GM19351 (cell line): Measurements from ENCODE around the gene KCNH3.
"Not testable (repeated sequence)": the region's sequence is repeated elsewhere in the genome, so short reads cannot be mapped to it uniquely, and the experiment has no call there.

Experiments used
- ATAC-seq: cut with Tn5 transposase; IDR thresholded peaks from one replicate; pipeline ENCODE4 v1.9.1; 2021; ENCODE audit warnings: mild to moderate bottlenecking, moderate library complexity; ENCODE audit not compliant: unreplicated experiment

The KCNH3 gene, protein sequence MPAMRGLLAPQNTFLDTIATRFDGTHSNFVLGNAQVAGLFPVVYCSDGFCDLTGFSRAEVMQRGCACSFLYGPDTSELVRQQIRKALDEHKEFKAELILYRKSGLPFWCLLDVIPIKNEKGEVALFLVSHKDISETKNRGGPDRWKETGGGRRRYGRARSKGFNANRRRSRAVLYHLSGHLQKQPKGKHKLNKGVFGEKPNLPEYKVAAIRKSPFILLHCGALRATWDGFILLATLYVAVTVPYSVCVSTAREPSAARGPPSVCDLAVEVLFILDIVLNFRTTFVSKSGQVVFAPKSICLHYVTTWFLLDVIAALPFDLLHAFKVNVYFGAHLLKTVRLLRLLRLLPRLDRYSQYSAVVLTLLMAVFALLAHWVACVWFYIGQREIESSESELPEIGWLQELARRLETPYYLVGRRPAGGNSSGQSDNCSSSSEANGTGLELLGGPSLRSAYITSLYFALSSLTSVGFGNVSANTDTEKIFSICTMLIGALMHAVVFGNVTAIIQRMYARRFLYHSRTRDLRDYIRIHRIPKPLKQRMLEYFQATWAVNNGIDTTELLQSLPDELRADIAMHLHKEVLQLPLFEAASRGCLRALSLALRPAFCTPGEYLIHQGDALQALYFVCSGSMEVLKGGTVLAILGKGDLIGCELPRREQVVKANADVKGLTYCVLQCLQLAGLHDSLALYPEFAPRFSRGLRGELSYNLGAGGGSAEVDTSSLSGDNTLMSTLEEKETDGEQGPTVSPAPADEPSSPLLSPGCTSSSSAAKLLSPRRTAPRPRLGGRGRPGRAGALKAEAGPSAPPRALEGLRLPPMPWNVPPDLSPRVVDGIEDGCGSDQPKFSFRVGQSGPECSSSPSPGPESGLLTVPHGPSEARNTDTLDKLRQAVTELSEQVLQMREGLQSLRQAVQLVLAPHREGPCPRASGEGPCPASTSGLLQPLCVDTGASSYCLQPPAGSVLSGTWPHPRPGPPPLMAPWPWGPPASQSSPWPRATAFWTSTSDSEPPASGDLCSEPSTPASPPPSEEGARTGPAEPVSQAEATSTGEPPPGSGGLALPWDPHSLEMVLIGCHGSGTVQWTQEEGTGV

DNA sequence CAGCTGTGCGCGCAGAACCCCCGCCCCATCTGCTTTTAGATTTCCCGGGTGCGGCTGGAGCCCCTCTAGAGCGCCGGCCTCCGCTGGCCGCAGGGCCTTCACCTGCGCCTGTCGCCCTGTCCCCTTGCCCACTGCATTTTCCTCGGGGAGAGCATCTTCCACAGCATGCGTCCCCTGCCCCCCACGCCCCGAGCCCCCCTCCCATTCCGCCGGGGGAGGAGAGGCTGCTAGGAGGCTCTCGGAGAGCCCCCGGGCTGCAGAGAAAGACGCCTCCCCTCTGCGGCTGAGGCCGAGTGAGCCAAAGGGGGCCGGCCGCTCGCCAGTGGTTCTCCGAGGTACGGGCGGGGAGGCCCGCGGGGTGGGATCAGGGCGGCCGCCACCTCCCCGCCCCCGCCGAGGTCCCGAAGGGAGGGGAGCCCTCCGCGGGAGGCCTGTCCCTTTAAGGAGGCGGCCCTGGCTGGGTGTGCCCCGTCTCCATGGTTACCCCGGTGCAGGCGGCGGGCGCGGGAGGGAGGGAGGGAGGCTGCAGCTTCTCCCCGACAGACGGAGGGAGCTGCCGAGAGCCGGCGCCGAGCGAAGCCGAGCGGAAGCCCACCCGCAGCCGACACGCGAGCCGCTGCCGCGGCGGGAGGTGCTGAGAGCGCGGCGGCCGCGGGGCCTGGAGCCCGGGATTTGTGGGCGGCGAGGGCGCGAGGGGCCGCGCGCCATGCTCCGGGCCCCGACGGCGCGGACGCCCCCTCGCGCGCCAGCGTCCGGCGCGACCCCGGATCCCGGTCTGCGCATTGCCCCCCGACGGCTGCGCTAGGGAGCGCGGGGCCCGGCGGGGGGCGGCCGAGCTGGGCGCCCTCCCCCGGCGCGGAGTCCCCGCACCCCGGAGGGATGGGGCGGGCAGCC is at the start of gene KCNH3:
KCNH3 (plus strand) TSS at position 521 of the 894 bp plus-strand sequence. CDS start 387 bp downstream, outside the sequence.
- ATAC-seq, result no peak

DNA sequence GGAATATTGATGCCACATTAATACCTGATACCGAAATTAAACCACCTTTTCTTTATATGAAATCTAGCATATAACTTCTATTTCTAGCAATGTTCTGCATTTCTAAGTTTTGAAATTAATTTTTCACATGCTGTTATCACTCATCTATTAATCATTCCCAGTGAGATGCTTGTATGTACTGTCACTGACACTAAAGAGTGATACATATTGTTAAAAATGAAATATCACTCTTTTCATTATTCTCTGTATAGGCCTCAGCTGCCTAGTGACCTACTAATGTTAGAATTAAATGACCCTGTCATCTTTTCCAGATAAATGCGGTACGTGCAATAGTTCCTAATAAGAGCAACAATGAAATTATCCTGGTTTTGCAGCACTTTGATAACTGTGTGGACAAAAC is 49.7 kb upstream of the KCNH3 start:
- no peak for ATAC-seq

DNA sequence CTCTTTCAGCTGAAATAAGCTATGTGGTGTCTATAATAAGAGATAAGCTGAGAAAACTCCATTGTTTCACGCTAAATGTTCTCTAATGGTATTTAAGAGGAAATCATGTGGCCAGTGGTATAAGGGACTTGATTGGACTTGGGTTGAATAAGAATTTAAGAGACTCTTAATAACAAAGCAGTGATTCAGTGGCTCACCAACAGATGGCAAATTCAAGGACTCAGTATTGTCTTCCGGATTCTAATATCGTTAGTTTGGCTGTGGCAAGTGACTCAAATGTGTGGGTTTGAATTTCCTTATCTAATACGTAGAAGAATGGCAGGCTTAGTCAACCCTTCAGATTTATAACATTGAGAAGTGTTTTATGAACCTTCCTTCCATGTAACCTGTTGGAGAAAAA is 49.1 kb upstream of the KCNH3 start:
- ATAC-seq, result no peak

DNA sequence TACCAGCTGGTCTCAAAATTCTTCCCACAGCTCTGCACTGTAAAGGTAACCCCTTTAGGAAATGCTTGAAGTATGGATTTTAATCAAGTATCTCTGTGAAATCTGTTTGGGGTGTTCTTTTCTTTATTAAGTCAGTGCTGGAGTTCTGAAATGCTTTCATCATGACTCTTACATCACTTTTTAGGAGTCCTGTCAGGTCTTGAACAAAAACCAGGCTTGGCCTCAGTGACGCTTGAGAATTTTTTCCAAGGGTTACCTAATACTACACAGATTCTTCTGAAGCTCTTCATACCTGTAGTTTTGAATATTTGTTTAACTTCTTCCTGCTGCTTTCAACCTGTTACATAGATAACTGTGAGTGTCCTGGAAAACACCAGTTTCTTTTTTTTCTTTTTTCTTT is 47.0 kb upstream of the KCNH3 start:
- ATAC-seq, result no peak

DNA sequence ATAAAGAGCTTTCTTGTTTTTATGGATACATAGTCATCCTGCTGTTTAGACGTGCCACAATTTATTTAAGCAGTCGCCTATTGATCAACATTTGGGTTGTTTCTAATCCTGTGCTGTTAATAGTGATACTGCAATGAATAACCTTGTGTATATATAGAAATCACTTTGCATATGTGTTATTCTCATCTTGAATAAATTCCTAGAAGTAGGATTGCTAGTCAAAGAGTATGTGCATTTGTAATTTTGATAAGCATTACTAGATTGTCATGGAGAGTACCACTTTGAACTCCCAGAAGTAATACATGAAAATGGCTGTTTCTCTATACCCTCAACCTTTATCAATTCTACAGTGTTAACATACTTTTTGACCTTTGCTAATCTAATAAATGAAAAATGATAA is 44.9 kb upstream of the KCNH3 start:
- ATAC-seq, result no peak

DNA sequence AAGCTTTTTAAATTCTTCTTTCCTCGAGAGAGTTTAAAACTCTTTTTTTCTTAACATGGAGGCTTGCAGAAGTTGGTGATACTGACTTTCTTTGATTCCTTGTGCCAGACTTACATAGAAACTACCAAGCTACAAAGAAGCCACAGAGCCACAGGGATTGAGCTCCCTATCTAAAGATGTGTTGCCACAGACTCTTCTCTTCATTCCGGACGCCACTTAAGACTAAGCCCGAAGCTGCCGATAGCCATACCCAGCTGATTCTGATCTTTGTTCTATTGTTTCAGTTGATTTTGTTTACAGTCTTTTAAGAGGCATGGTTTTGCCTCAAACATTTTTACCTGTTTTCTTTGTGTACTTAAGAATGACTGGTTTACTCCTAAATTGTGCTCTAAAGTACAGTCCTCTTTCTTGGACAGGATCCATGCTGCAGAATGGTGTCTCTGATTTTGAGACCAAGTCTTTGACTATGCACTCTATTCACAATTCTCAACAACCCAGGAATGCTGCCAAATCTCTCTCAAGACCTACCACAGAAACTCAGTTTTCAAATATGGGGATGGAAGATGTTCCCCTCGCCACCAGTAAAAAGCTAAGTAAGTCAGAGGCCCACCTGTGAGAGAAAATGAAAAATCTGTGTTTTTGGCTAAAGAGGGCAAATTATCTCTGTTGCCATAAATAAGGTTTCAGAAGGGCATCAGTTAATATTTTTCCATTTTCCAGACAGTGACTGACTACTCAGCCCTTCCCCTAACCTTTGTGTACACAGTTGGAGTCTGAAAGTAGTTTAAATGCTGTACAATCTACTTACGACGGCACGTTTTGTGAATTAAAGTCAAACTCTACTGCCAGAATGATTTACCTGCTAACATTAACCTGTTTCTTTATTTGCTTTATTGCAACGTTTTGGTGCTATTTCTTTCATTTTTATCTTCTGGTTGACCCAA is 42.1 kb upstream of the KCNH3 start:
- ATAC-seq, result no peak

DNA sequence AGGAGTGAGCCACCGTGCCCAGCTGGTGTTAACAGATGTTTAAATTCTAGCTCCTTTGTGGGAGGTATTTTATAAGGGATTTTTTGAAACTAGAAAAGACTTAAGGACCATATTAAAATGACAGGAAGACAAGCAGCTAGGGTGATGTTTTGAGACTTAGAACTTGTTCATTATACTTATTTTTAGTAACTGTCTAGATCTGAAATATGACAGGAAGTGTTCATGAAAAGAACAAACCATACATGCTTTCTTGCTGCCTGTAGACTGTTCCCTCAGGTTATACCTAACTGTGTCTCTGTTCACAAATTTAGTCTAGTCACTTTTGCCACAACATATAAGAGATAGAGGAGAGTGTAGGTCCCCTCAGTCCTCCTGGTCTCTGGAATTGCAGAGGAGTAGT is 36.9 kb upstream of the KCNH3 start:
- ATAC-seq, result no peak

DNA sequence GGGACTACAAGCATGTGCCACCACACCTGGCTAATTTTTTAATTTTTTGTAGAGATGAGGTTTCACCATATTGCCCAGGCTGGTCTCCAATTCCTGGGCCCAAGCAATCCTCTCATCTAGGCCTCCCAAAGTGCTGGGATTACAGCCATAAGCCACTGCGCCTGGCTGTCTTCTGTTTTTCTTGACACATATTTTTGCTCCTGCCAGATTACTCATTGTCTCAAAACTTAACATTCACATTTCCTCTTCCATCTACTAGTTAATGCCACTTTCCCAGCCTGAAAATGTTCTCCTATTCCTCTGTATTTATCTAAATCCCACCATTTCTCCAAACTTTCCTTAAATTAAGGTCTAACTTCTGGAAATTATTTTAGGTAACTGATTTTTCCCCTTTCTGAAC is 36.2 kb upstream of the KCNH3 start:
- ATAC-seq, result no peak

DNA sequence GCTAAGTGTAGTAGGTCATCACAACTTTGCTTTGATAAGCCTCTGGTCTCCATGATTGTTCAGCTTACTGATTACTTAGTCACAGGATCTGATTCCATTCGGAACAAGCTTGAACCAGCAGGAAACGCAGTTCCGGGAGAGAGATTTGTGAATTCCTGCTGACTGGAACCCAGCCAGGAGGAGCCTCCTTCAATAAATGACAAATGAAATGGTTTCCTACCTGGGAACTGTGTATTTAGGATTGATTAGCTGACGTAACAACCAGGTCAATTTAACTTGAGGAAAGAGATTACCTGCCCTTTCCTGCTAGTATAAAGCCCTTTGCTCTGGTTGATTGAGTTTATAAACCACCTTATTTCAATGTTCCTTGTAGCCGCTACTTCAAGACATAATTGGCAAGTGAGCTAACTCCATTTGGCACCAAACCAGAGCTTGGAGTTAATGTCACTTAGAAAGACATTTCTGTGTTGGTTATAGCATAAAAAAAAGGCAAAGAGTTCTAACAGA is 35.1 kb upstream of the KCNH3 start:
- no peak for ATAC-seq

DNA sequence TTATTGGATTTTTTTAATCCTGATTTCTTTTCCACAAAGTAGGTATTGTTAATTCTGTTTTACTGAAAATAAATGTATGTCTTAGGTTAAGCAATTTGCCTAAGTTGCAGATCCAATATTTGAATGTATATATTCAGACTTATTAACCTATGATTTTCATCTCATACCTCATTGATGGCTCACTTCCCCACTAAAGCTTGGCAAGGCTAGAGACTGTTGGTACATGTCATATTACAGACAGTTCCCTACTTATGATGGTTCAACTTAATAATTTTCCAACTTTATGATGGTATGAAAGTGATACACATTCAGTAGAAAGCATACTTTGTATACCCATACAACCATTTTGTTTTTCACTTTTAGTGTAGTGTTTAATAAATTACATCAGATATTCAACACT is 33.2 kb upstream of the KCNH3 start:
- no peak for ATAC-seq

DNA sequence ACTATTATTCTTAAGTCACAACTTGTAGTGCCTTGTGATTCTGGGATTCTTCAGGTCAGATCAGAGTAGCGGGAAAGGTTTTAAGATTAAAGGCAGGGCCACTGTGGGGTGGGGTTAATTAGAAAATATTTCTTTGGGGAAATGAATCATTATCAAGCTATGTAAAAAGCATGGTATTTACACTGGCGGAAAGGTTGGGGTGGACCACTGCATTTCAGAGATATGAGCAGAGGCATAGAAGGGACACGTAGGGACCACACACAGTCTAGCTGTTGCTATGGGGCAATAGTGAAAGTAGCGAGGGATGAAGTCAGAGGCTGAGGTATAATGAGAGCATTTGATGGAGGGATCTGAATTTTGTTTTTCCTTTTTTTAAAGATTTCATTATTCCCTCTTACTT is 31.7 kb upstream of the KCNH3 start:
- no peak for ATAC-seq

DNA sequence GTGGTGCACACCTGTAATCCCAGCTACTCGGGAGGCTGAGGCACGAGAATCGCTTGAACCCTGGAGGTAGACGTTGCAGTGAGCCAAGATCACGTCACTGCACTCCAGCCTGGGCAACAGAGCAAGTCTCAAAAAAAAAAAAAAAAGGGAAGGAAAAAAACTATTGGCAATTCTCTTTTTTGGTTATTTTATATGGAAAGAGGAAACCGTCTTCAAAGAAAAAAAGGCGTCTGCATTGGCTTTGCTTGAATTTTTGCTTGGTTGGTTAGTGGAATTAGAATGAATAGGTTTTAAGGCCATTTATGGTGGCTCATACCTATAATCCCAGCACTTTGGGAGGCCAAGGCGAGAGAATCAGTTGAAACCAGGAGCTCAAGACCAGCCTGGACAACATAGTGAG is 29.1 kb upstream of the KCNH3 start:
- ATAC-seq, result not testable (repeated sequence)

DNA sequence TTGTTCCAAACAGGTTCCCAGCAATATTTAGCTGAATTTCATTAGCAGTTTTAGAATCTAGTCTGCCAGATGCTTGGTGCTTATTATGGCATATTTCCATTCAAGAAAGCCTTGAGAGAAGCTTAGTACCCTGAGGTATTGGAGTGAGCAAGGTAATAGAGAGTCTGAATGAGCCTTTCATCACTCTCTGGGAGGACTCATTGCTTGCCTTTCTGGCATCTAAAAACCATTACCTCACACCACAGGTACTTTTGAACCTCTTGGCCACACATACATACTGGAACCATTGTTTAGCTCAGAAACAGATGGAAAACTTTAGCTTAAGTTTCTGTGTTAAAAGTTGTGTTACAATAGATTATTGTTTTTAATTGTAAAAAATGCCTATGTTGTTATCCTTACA is 27.4 kb upstream of the KCNH3 start:
- no peak for ATAC-seq

DNA sequence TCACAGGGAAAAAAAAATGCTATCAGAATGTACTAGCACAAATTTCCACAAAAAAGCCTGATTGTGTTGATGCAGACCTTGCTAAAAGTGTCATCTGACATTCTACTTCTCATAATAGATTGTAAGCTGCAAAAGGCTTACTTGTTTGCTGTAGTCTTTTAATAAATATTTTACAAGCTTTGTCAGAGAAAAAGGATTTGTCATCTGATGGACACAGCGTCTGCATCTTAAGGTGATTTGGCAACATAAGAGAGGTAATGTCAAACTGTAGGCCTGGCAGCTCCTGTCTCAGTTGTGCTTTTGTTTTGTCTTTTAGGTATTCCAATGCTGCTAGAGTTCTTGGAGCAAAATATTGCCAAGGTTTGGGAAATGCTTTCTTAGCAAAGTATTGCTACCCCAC is 26.3 kb upstream of the KCNH3 start:
- ATAC-seq, result no peak

DNA sequence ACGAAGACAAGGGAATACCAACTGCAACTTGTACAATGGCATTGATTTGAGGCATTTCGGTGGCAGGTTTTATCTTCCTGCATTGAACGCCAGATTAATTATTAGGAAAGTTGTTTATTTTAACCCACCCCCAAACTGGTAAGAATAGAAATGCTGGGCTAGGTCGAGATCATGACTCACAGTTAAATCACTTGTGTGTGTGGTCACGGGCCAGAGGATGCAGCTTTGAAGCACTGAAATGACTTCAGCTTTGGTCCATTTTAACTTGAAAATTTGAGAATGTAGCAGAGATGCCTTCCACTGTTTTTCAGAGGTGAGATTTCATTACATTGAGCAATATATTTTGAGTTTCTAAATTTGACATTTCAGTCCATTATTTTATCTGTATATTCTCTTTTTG is 23.6 kb upstream of the KCNH3 start:
- no peak for ATAC-seq

DNA sequence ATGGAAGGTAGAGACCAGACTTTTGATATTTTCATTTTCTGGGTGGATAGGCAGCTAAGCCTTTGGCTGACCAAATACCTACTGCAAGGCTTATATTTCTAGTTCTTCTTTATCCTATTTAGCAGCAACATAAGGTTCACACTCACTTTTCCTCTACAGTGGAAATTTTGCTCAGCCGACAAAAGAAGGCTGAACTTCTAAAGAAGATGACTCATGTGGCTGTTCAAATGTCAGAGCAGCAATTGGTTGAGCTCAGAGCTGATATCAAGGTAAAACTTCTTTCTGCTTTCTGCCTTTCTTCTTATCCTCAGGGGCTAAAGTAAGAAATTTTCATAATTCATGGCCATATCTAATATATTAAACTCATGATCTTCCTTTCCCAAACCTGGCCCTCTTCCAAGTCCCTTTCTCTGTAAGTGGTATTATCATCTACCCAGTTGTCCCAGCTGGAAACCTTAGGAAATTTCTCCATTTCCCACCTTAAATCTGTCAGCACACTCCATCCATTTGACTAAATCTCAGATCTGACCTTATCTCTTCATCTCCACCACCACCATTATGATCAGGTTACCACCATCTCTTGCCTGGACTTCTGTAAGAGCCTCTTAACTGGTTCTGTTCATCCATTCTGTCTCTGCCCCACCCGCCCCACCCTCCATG is 19.8 kb upstream of the KCNH3 start:
- ATAC-seq, result no peak

DNA sequence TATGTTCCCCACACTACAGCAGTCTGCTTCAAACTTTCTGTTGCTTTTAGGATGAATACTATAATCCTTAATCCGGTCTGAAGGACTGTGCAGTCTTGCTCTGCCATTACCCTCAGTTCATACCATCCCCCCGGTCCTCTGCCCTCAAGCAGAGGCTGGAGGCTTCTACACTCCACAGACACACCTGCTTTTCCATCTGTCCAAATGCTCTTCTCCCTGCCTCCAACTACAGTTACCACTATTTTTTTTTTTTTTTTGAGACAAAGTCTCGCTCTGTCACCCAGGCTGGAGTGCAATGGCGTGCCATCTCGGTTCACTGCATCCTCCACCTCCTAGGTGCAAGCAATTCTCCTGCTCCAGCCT is 19.3 kb upstream of the KCNH3 start:
- ATAC-seq, result no peak

DNA sequence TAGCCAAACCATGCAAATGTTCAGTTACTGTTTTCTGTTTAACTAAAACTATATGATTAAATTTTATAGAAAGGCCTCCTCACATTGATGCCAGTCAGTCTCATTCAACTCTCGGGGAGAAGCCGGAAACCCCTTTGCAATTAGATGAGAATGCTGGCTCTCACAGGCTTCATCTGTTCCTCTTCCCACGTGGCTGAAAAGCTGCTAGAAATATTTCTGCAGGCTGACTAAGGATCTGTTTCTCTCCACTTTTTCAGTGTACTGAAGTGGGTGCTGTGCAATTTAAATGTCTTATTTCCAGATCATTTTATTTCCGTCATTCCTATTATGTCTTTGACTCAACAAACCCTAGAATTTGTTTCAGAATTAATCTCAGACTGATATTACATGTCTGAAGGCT is 17.4 kb upstream of the KCNH3 start:
- ATAC-seq, result no peak
